ENCODE results near the gene LIN37.

LIN37 gene

DNA sequence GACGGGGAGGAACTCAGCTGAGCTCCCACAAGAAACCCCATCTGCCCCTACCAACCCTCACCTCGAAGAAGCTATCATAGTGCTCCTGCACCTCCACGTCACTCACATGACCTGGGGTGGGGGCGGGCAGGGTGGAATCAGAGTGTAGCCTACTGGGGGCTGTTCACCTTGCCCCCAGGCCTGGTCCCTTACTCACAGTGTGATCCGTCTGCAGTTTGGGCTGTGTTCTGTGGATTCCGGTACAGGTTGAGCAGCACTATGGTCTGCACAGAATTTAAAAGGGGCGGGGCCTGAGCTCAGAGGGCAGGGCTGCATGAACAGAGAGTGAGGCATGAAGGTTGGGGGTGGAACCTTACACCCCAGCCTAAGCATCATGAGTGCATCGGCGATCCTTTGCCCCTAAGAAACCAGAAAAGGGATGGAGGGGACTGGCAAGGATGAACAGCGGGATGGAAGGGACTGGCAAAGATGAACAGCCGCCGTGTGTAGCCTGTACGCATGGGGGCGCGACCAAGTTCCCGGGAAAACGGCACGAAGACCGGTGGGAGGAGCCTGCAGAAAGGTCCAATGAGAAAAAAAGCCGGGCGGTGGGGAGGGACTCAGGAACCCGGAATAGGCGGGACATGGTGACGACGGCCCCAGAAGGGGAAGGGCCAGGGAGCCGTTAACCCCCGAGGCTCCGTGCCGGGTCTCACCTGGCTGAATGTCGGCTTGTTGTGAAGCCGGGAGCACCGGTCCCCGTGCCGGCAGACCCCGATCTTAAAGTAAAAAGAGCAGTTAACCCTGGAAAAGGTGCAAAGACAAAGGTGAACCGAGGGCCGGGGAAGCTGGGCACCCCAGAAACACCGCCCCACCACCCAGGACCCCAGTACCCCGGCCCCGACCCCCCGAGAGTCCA, 3.7 kb upstream of the LIN37 start:
- intact Hi-C loops (cut with DNase I): loop anchor here (2.0 to 10.0 kb wide), 2 partner anchors 28 to 190 kb away; partner anchors contain the start of gene LRFN3
- DNase-seq: peak; percentile 90 to 99 (median 98)

DNA sequence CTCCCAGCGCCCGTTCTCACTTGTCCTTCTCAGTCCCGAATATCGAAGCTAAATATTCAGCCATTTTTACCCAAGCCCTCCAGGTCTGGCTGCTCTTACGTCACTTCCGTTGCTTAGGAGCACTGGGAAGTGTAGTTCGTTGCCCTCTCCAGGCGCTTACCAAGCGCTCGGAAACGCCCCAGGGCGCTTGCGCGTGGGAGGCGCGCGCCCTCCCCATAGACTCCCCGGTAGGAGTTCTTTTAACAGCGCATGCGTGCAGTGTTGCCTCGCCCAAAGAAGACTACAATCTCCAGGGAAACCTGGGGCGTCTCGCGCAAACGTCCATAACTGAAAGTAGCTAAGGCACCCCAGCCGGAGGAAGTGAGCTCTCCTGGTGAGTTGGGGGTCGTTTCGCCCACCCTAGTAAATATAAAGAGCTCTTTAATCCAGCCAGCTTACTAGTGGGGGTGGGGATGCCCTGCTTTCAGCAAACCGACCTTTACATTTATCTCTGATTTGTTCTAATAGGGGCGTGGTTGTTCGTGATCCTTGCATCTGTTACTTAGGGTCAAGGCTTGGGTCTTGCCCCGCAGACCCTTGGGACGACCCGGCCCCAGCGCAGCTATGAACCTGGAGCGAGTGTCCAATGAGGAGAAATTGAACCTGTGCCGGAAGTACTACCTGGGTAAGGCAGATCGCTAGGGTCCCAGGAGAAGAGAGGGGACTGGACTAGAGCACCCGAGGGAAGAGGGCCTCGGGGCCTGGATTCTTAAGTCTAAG, 2.9 kb upstream of the LIN37 start, which contains the start of the genes PSENEN and U2AF1L4:
TSS of gene PSENEN (plus strand) at position 324 of the 759 bp plus-strand sequence. CDS start at position 604, 280 bp downstream.
TSS of gene U2AF1L4 (minus strand) at position 91 of the 759 bp plus-strand sequence. CDS start at position 64, 27 bp downstream.
- intact Hi-C loops (cut with DNase I): loop anchor here (2.0 to 10.0 kb wide), 2 partner anchors 29 to 189 kb away; partner anchors contain the start of gene LRFN3
- peak; percentile 95 to 99 (median 98) for DNase-seq

DNA sequence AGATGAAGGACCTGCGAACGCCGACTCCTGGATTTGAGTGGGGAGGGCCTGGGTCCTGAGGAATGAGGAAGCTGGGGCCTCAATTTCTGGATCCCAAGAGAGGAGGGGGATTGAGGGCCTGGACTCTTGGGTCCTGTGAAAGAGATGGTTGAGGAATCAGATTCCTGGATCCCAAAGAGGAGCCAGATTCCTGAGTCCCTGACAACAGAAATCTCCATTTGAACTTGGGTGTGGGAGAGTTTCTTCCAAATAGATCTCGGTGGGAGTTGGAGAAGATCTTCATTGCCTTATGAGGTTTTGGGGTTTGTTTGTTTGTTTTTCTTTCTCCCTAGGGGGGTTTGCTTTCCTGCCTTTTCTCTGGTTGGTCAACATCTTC, 2.3 kb upstream of the LIN37 start:
- DNase-seq: no peak
- intact Hi-C loops (cut with DNase I): loop anchor here (10.0 kb wide), 1 partner anchor 189 kb away; the partner anchor contains the start of gene LRFN3

DNA sequence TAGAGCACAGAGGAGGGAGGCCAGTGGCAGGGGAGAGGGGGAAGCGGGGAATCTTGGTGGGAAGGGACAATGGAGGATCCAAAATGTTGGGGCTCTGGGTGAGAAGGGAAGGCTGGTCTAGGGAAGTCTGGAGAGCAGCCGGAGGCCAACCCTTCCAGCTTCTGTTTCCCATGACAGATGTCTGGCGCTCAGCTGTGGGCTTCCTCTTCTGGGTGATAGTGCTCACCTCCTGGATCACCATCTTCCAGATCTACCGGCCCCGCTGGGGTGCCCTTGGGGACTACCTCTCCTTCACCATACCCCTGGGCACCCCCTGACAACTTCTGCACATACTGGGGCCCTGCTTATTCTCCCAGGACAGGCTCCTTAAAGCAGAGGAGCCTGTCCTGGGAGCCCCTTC, 1.8 kb upstream of the LIN37 start:
- DNase-seq: no peak
- intact Hi-C loops (cut with DNase I): loop anchor here (10.0 kb wide), 1 partner anchor 188 kb away; the partner anchor contains the start of gene LRFN3

DNA sequence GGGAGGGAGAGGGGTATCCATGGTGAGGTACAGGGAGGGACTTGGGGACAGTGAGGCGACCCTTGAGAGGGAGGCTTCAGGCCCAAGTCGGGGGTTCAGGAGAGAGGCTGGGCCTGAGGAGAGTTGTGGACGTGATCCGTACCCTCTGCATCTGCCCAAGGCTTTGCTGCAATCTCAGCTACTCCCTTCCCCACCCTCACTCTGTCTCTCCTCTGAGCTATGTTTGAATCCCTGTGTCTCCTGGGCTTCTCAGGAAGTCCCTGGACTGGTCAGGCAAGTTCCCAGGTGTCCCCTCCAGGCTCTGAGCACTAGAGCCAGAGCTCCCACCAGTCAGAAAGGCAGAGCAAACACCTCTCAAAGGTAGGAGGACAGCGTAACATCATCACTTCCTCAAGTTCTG, 1.8 kb downstream of the LIN37 start:
- intact Hi-C loops (cut with DNase I): no loop called here
- no peak for DNase-seq

DNA sequence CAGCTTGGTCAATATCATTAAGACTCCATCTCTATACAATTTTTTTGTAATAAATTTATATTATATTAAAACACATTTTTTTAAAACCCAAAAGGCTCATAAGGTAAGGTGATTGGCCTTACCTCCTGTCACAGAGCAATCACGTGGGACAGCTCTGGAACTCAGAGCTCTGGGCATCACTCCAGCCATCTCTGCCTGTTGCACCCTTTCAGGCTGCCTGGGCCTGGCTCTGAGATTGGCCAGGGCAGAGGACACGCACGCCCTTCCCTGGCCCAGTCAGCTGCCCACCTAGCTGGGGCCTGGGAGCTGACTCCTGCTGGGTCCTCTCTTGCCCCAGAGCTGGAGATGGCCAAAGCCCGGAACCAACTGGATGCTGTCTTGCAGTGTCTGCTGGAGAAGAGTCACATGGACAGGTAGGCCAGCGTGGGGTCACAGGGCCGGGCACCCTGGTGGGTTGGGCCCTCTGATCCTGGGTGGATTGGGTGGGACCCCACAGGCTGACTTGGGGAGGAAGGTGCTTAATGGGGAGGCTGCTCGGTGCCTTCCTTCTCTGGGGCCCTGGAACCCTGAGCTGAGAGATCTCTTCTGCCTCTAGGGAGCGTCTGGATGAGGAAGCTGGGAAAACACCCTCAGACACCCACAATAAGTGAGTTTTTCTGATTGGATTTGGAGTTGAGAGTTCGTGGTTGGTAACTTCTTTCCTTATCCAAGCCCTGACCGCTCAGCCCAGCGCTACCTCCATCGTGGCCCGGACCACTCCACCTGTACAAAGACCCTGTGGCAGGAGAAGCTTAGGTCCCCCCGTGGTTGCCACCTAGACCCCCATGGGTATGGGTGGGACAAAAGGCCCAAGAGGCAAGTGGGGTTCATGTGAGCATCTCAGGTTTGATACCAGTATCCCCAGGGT, 3.7 kb downstream of the LIN37 start:
- no peak for DNase-seq
- intact Hi-C loops (cut with DNase I): no loop called here

DNA sequence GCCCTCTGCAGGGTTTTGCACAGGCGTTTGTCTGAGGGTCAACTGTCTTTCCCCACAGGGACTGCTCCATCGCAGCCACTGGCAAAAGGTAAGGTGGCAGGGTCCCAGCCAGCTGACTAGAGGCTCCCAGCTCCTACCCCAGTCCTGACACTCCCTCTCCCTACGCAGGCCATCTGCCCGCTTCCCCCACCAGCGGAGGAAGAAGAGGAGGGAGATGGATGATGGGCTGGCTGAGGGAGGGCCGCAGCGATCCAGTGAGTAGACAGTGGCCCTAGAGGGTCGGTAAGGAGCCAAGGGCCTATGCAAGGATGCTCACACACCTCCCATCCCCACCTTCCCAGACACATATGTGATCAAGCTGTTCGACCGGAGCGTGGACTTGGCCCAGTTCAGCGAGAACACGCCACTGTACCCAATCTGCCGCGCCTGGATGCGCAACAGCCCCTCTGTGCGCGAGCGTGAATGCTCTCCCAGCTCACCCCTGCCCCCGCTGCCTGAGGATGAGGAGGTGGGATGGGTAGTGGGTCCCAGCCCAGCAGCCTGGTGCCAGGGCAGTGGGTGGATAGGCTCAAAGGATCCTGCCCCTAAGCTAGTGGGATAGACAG, 4.5 kb downstream of the LIN37 start:
- DNase-seq: no peak
- intact Hi-C loops (cut with DNase I): no loop called here

DNA sequence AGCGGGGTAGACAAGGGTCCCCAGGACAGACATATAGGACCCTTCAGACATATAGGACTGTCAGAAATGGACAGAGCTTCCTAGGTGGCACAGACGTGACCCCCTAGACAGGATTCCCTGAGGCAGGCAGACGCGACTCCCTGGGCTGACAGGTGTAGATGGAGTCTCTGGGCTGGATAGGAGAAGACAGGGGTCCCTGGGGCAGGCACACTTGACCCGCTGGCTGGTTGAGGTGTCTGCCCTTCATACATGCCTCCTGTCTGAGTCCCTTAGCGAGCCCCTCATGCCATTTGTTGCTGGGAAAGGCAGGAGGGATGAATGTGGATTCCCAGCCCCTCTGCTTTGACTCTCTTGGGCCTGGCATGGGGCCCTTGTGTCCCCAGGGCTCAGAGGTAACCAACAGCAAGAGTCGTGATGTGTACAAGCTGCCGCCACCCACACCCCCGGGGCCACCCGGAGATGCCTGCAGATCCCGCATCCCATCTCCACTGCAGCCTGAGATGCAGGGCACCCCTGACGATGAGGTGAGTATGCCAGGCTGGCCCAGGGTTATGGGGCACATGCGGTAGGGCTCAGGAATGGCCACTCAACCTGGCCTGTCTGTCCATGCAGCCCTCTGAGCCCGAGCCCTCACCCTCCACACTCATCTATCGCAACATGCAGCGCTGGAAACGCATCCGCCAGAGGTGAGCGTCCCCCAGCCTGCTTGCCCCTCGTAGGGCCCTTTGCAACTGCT, 5.4 kb downstream of the LIN37 start:
- intact Hi-C loops (cut with DNase I): no loop called here
- no peak for DNase-seq

DNA sequence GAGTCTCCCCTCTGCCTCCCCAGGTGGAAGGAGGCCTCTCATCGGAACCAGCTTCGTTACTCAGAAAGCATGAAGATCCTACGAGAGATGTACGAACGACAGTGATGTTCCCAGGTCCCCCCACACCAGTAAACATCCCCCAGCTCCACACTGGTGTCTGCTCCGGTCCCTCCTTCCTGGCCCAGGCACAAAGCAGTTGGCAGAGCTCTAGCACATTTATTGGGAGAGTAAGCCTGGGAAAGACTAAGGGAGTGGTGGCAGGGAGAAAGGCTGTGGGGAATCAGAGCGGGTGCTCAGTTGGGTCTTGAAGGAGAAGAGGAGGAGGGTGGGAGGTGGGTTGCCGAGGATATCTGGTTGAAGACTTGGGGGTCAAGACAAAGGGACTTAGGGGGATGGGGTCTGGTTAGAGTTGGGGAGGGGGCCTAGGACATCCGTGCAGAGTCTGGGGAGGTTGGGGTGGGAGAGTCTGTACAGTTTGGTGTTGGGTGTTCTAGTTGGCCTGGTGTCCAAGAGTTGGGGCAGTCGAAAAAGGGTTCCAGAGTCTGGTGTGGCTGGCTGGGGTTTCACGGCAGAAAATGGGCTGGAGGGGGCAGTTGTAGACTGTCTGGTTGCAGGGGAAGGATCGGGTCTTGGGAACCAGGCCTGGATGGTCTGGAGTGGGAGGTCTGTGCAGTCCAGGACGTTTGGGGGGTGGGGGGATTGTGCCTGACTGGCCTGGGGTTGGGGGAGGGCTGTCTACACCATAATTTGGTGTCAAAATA, 6.2 kb downstream of the LIN37 start:
- intact Hi-C loops (cut with DNase I): no loop called here
- DNase-seq: no peak

DNA sequence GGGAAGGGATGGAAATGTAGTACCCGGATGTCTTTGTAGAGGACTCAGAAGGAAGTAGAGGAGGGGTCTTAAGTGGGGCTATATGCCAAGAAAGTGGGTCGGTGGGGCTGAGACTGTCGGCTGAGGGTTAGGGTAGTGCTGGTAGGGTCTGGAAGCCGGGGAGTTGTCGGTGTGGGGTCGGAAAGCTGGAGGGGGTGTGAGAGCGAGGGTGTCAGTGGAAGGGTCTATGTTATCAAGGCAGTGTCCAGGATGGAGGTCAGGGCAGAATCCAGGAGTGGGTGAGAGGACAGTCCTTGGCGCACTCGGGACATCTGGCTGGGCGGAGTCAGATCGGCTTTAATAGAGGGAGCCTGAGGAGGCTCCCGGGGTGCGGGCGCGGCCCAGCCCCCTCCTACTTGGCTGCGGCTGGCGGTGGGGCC, 6.8 kb downstream of the LIN37 start:
- no peak for DNase-seq
- intact Hi-C loops (cut with DNase I): no loop called here

DNA sequence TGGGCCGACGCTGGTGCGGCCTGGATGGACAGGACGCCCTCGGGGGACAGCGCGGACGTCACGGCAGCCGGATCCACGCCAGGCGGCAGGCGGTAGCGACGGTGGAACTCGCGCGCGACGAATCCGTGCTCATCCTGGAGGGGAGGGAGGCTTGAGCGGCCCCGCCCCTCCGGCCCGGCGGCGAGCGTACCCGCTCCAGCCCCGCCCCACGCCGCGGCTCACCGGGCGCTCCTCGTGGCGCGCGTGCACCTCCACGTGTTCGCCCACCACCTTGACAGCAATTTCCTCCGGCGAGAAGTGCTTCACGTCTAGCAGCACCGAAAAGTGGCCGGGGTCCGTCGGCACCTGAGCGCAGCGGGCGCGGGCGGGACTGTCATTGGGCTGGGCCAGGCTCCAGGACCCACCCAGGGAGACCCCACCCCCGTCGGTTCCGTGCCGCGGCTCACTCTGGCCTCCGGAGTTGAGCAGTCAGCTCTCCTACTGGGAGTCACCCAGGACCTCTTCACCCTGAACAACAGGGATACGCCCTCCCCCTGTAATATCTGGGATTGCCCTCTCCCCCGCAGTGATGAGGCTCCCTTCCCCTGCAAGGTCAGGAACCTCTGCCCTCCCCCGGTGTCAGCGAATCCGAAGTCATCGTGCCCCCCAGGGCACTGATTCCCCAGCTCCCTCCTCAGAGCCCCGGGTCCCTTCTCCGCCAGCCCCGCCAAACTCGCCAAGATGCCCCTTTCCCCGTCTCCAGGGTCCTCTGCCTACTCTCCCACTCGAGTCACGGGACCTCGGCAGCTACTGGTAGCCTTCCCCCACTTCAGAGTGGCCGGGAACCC, 7.4 kb downstream of the LIN37 start:
- DNase-seq: peak in 2 of 42 donors; percentile 16 to 19

DNA sequence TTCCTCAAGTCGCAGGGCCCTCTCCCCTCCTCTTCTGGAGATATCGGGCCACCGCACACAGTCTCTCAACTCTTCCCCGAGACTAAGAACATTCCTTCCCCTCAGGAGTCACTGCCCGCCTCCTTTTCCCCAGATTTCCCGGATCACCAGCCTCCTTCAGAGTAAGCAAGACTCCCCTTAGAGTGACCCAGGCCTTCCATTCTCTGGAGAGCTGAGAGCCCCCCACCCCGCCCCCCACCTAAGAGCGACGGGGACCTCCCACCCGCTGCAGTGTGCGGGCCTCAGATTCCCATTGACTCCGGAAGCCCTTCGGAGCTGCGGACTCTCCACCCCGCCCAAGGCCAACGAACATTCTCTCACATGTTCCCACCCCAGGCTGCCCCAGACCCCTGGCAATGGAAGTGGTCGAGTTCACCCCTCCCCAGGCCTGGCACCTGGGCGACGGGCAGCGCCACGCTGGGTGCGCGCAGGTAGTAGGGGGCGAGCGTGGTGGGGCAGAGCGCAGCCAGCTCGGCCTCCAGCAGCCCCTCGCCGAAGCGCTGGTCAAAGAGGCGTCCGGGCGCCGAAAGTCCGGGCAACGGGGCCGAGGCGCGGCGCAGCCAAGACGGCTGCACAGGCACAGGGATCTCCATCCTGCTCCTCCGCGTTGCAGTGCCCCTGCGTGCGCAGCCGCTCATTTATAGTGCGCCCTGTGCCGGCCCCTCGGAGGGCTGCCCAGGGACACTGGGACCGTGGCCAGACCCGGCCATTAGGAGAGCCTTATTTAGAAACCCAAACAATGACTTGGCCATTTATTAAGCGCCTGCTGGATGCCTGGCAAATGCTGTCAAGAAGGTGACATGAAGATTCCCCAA, 8.2 kb downstream of the LIN37 start, which contains the start of gene HSPB6:
TSS of gene HSPB6 (minus strand) at position 653 of the 854 bp plus-strand sequence. CDS start at position 632, 21 bp downstream.
- peak in 14 of 42 donors; percentile 37 to 68 (median 46) for DNase-seq
- intact Hi-C loops (cut with DNase I): no loop called here

More for the DNA sequence above, 7.4 kb downstream of the LIN37 start:
- intact Hi-C loops (cut with DNase I): no loop called here

DNA sequence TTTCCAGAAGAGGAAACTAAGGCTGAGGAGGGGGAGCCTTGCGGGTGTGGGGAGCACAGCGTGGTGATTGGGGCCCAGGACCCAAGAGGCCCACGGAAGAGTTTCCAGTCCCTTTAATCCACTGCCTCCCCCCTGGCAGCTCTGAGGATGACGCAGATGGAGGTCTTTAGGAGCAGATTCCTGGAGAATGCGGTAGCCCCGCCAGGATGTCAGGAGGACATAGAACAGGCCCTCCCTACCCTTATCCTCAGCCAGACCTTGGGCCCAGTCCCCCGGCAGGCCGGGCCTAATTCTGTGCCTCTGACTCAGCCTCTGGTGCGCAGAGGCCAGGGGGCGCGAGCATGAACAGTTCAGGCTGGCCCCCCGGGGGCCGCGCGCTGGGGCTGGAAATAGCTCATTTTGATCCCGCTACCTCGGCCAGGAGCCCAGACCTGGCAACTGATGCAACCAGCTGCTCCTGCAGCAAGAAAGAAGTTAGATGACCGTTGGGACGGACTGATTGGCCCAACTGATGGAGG, 8.9 kb downstream of the LIN37 start:
- DNase-seq: peak in 21 of 42 donors; percentile 14 to 76 (median 49)
- intact Hi-C loops (cut with DNase I): no loop called here

DNA sequence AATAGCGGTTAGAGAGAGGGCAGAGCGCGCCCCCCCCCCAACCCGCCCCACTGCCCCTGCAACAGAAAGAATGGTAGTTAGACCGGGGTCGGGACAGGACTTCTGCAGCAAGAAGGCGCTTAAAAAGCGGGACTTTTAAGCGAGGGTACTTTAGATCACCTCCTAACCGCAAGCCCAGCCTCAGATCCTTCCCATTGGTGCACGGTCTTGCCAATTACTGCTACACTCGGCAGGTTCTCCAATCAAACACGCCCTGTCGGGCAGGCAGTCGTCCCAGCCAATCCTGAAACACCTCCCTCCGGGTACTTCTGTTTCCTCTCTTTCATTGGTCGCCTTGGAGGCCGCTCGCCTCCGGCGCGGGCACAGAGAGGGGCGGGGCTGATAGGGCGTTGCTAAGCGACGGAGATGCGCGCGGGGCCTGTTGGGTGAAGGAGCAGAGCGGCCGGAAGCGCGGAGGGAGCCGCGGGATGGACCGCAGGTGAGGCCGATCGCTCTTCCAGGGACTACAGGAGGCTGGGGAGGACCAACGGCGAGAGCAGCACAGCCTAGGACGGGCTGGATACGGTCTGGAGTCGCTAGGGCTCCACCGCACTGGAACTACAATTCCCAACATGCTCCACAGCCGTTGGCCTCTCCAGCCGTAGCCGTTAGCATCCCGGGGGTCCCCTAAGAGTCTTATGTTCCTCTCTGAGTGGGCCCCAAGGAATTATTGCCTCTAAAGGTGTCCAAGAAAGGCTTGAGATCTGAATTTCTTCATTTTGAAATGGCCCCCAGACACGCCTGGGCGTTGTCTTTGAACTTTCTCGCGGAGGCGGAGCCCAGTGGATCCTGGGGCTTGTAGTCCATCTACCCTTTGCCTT, 9.6 kb downstream of the LIN37 start, which contains the start of gene PROSER3:
TSS of gene PROSER3 (plus strand) at position 428 of the 860 bp plus-strand sequence. CDS start at position 468, 40 bp downstream.
- intact Hi-C loops (cut with DNase I): no loop called here
- DNase-seq: peak; percentile 95 to 100 (median 99)
